Tibial nerve (tissue), 3 donors: ENCODE measurements around the gene MYRFL.
"Not testable (repeated sequence)": the region's sequence is repeated elsewhere in the genome, so short reads cannot be mapped to it uniquely, and the experiment has no call there.

Experiments used
- POLR2A ChIP-seq, 2 donors: fragments of 450-650 bp; IDR thresholded peaks; one replicate each; pipeline ENCODE4 v1.6.1; 2017; ENCODE audit warnings: antibody characterized with exemption in 2 of 2, mild to moderate bottlenecking in 2 of 2, moderate library complexity in 2 of 2
- TF ChIP-seq, protein P1 (sequence below), 5 experiments: fragments of 200-600 bp in 3 of 5; fragments of 450-650 bp in 2 of 5; sonication (generic) in 3 of 5; IDR thresholded peaks; one replicate each; pipeline ENCODE4 v1.5.1; 2016 to 2019; ENCODE audit warnings: antibody characterized with exemption in 5 of 5, mild to moderate bottlenecking in 3 of 5, moderate library complexity in 2 of 5

DNA sequence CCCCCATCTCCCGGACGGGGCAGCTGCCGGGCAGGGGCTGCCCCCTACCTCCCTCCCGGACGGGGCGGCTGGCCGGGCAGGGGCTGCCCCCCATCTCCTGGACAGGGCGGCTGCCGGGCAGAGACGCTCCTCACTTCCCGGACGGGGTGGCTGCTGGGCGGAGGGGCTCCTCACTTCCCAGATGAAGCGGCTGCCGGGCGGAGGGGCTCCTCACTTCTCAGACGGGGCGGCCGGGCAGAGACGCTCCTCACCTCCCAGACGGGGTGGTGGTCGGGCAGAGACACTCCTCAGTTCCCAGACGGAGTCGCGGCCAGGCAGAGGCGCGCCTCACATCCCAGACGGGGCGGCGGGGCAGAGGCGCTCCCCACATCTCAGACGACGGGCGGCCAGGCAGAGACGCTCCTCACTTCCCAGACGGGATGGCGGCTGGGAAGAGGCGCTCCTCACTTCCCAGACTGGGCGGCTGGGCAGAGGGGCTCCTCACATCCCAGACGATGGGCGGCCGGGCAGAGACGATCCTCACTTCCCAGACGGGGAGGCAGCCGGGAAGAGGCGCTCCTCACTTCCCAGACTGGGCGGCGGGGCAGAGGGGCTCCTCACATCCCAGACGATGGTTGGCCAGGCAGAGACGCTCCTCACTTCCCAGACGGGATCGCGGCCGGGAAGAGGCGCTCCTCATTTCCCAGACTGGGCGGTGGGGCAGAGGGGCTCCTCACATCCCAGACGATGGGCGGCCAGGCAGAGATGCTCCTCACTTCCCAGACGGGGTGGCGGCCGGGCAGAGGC, 28.3 kb downstream of the MYRFL start:
- TF ChIP-seq, protein P1, sequence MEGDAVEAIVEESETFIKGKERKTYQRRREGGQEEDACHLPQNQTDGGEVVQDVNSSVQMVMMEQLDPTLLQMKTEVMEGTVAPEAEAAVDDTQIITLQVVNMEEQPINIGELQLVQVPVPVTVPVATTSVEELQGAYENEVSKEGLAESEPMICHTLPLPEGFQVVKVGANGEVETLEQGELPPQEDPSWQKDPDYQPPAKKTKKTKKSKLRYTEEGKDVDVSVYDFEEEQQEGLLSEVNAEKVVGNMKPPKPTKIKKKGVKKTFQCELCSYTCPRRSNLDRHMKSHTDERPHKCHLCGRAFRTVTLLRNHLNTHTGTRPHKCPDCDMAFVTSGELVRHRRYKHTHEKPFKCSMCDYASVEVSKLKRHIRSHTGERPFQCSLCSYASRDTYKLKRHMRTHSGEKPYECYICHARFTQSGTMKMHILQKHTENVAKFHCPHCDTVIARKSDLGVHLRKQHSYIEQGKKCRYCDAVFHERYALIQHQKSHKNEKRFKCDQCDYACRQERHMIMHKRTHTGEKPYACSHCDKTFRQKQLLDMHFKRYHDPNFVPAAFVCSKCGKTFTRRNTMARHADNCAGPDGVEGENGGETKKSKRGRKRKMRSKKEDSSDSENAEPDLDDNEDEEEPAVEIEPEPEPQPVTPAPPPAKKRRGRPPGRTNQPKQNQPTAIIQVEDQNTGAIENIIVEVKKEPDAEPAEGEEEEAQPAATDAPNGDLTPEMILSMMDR (IDR thresholded peaks at IDR 0.05) = not testable (repeated sequence)
- not testable (repeated sequence) for TF ChIP-seq POLR2A (IDR thresholded peaks at IDR 0.05)
